ENCODE measurements around the gene ARMC6.

DNA sequence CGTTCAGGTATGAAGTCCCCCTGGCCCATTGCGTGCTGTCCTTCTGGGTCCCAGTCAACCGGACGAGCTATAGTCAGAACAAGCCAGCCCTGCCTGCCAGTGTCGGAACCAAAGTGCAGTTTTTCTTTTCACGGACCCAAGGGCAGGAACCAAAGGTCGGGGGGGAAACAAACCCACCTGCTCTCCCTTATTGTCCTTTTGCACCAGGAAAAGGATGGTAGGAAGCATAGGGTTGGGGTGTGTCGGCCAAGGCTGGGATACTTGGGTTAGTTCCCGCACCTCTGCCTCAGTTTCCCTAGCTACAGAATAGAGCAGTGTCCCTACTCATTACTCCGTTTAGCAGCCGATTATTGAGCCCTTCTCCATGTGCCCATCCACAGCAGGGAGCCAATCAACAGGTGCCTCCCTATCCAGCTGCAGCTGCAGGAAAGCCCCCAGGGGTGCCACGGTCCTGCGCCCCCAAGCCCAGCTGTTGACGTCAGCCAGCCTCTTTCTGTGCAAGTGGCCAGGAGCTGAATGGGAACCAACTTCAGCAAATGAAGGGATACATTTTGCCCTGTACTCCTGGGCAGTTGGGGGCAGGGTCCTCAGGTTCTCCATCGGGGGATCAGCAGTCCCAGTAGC lies 21.0 kb downstream of the ARMC6 start:
- TF ChIP-seq, protein P1, sequence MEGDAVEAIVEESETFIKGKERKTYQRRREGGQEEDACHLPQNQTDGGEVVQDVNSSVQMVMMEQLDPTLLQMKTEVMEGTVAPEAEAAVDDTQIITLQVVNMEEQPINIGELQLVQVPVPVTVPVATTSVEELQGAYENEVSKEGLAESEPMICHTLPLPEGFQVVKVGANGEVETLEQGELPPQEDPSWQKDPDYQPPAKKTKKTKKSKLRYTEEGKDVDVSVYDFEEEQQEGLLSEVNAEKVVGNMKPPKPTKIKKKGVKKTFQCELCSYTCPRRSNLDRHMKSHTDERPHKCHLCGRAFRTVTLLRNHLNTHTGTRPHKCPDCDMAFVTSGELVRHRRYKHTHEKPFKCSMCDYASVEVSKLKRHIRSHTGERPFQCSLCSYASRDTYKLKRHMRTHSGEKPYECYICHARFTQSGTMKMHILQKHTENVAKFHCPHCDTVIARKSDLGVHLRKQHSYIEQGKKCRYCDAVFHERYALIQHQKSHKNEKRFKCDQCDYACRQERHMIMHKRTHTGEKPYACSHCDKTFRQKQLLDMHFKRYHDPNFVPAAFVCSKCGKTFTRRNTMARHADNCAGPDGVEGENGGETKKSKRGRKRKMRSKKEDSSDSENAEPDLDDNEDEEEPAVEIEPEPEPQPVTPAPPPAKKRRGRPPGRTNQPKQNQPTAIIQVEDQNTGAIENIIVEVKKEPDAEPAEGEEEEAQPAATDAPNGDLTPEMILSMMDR (conservative IDR thresholded peaks at IDR 0.05; ENCODE audit: low read depth, low read length), result no peak
- no peak for TF ChIP-seq EZH2phosphoT487 (IDR thresholded peaks at IDR 0.05; ENCODE audit: borderline replicate concordance, low read length)

Data from PC-3 (cell line).